ENCODE measurements around the gene THADA.
A peak's percentile ranks its signal among the peaks of the same experiment; 100 is the strongest.

THADA gene

GRCh38 chr2:43210467-43211303 lies 385.2 kb downstream of the THADA start:
- Histone ChIP-seq H3K27ac (no peak overlapping the region), H3K4me3 (ENCODE audit: low read depth, low read length) (no peak overlapping the region), H3K9me3 (ENCODE audit: severe bottlenecking) (no peaks in the 10 kb centered on the region), H3K27me3 (ENCODE audit: insufficient read depth, low read depth, severe bottlenecking) (no peaks in the 10 kb centered on the region), H3K36me3 (no peaks in the 10 kb centered on the region)
- no peak for TF ChIP-seq CTCF (IDR thresholded peaks at IDR 0.05; ENCODE audit: low read depth, low read length)
- no peak for DNase-seq

- H3K9me3 ChIP-seq (ENCODE audit: severe bottlenecking), result no peaks in the 10 kb centered on the region
- H3K27ac ChIP-seq, result no peak overlapping the region
- H3K4me3 ChIP-seq (ENCODE audit: low read depth, low read length), result no peak overlapping the region
- TF ChIP-seq CTCF (IDR thresholded peaks at IDR 0.05; ENCODE audit: low read depth, low read length), result no peak
- H3K36me3 ChIP-seq, result no peaks in the 10 kb centered on the region
- no peaks in the 10 kb centered on the region for H3K27me3 ChIP-seq (ENCODE audit: insufficient read depth, low read depth, severe bottlenecking)
- DNase-seq, result no peak
Measured at GRCh38 chr2:43210125-43210466, 385.7 kb downstream of the THADA start.

- H3K27me3 ChIP-seq (ENCODE audit: insufficient read depth, low read depth, severe bottlenecking), result no peaks in the 10 kb centered on the region
- no peak overlapping the region for H3K4me3 ChIP-seq (ENCODE audit: low read depth, low read length)
- no peak for TF ChIP-seq CTCF (IDR thresholded peaks at IDR 0.05; ENCODE audit: low read depth, low read length)
- H3K27ac ChIP-seq, result no peak overlapping the region
- no peaks in the 10 kb centered on the region for H3K36me3 ChIP-seq
- no peaks in the 10 kb centered on the region for H3K9me3 ChIP-seq (ENCODE audit: severe bottlenecking)
- no peak for DNase-seq
Measured at GRCh38 chr2:43209204-43209717, 386.6 kb downstream of the THADA start.

- Histone ChIP-seq H3K9me3 (ENCODE audit: severe bottlenecking) (no peaks in the 10 kb centered on the region), H3K27ac (no peak overlapping the region), H3K27me3 (ENCODE audit: insufficient read depth, low read depth, severe bottlenecking) (no peaks in the 10 kb centered on the region), H3K36me3 (no peaks in the 10 kb centered on the region), H3K4me3 (ENCODE audit: low read depth, low read length) (no peak overlapping the region)
- peak; percentile 32 for DNase-seq
- TF ChIP-seq CTCF (IDR thresholded peaks at IDR 0.05; ENCODE audit: low read depth, low read length), result peak; percentile 66
Measured at GRCh38 chr2:43207553-43208300, 388.1 kb downstream of the THADA start.

GRCh38 chr2:43206602-43207001 lies 389.2 kb downstream of the THADA start:
- Histone ChIP-seq H3K36me3 (no peaks in the 10 kb centered on the region), H3K27ac (no peak overlapping the region), H3K9me3 (ENCODE audit: severe bottlenecking) (peaks cover 2% of the 10 kb centered on the region), H3K27me3 (ENCODE audit: insufficient read depth, low read depth, severe bottlenecking) (no peaks in the 10 kb centered on the region), H3K4me3 (ENCODE audit: low read depth, low read length) (no peak overlapping the region)
- TF ChIP-seq CTCF (IDR thresholded peaks at IDR 0.05; ENCODE audit: low read depth, low read length), result no peak
- no peak for DNase-seq

Data from WERI-Rb-1 (cell line).